T-helper 2 cell treated with Interferon-gamma antibody and Interleukin-4, amounts not matched to agents 5 μg/mL and 100 μg/mL, for 36 hours (primary cell): ENCODE results near the gene SLC22A4.

ENCODE experiments used
- DNase-seq: peaks from one replicate; pipeline ENCODE4 v3.0.0; 2021; ENCODE audit warnings: low spot score
- H3K27ac Mint-ChIP-seq: one replicate; pipeline ENCODE4 v1.8.0; 2021; ENCODE audit warnings: mild to moderate bottlenecking, mixed read lengths
- H3K27me3 Mint-ChIP-seq: one replicate; pipeline ENCODE4 v1.8.0; 2021; ENCODE audit warnings: low read depth, mixed read lengths
- H3K36me3 Mint-ChIP-seq: one replicate; pipeline ENCODE4 v1.8.0; 2021; ENCODE audit warnings: low read depth, mixed read lengths
- H3K4me1 Mint-ChIP-seq: one replicate; pipeline ENCODE4 v1.8.0; 2021; ENCODE audit warnings: low read depth, mixed read lengths
- H3K4me3 Mint-ChIP-seq: one replicate; pipeline ENCODE4 v1.8.0; 2022; ENCODE audit warnings: mild to moderate bottlenecking, moderate library complexity, mixed read lengths
- H3K9me3 Mint-ChIP-seq: one replicate; pipeline ENCODE4 v1.8.0; 2021; ENCODE audit warnings: mixed read lengths

The SLC22A4 gene

DNA sequence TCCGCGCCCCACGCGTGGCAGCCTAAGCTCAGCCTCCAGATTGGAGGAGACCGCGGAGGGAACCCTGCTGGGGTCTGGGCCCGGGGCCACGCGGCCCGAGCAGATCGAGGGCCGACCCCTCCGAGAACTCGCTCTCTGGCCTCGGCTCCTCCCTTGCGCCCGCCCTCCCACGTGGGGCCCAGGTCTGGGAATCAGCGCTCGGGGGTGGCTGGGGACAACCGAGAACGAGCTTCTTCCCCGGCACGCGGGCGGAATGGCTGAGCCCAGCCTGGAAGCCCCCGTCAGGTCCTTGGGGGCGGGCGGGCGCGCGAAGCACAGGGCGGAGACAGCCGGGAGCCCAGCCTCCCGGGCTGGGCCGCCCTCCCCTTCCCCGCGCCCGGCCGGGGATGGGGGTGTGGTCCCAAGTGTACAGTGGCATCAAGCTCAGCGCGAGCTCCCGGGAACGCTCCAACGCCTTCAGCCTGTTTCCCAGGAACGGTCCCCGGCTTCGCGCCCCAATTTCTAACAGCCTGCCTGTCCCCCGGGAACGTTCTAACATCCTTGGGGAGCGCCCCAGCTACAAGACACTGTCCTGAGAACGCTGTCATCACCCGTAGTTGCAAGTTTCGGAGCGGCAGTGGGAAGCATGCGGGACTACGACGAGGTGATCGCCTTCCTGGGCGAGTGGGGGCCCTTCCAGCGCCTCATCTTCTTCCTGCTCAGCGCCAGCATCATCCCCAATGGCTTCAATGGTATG is at the start of gene SLC22A4:
TSS of gene SLC22A4 (plus strand) at position 403 of the 736 bp plus-strand sequence. CDS start at position 626, 223 bp downstream.
- Mint-ChIP-seq H3K27ac (peak within 1 kb of the TSS; percentile 73), H3K36me3 (no peaks in the 10 kb centered on the region), H3K27me3 (no peaks in the 10 kb centered on the region), H3K4me3 (peak within 1 kb of the TSS; percentile 91), H3K4me1 (peaks cover 24% of the 10 kb centered on the region), H3K9me3 (no peaks in the 10 kb centered on the region)
- DNase-seq = peak; percentile 83

DNA sequence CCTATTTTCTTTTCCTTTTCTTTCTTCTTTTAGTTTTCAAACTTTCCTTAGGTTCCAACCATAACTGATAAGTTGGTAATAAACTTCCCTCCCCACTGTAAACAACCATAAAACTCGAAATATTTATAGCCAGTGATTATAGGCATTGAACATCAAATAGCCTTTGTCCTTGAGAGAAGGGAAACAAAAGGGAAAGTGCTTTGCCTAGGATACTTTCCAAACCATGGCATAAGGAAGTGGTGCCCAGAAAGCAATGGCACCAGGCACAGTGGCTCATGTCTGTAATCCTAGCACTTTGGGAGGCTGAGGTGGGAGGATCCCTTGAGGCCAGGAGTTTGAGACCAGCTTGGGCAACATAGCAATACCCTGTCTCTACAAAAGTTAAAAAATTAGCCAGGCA is 48.6 kb upstream of the SLC22A4 start:
- Mint-ChIP-seq H3K4me1 (no peaks in the 10 kb centered on the region), H3K36me3 (peaks cover 2% of the 10 kb centered on the region), H3K9me3 (peaks cover 25% of the 10 kb centered on the region), H3K27me3 (peaks cover 32% of the 10 kb centered on the region), H3K4me3 (no peak overlapping the region), H3K27ac (no peak overlapping the region)
- DNase-seq = no peak

DNA sequence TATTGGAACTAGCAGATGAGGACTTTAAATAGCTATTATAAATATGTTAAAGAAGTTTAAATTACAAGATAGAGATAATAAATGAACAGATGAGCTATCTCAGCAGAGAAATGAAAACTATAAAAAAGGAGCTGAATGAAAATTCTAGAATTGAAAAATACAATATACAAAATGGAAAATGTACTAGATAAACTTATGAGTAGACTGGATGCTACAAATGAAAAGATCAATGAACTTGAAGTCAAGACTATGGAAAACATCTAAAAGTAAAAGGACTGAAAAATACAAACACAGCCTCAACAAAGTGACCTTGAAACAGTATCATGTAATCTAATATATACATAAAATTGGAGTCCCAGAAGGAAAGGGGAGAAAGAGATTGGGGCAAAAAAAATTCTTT is 47.4 kb upstream of the SLC22A4 start:
- peaks cover 2% of the 10 kb centered on the region for H3K36me3 Mint-ChIP-seq
- no peak overlapping the region for H3K4me3 Mint-ChIP-seq
- peaks cover 32% of the 10 kb centered on the region for H3K27me3 Mint-ChIP-seq
- H3K9me3 Mint-ChIP-seq = peaks cover 25% of the 10 kb centered on the region
- no peaks in the 10 kb centered on the region for H3K4me1 Mint-ChIP-seq
- DNase-seq = no peak
- H3K27ac Mint-ChIP-seq = no peak overlapping the region

DNA sequence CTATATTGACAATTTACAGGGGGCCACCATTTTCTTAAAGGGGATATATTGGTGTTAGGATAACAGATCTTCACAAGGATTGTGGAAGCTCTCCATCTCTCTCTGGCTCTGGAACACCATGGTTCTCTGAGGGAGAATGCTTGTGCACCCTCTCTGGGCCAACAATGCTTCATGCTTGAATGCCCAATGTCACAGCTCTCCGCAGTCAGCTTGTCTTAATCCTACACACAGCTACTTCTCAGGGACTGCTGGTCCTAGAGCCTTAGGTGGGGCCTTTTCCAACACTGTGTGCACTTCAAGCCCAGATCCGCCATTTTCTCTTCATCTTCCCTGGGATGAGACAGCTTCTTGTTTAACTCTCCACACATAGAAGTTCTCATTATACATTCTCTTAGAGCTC is 43.6 kb upstream of the SLC22A4 start:
- Mint-ChIP-seq H3K4me3 (no peak overlapping the region), H3K36me3 (no peaks in the 10 kb centered on the region), H3K27me3 (peaks cover 19% of the 10 kb centered on the region), H3K4me1 (no peaks in the 10 kb centered on the region), H3K9me3 (peaks cover 16% of the 10 kb centered on the region), H3K27ac (no peak overlapping the region)
- no peak for DNase-seq

DNA sequence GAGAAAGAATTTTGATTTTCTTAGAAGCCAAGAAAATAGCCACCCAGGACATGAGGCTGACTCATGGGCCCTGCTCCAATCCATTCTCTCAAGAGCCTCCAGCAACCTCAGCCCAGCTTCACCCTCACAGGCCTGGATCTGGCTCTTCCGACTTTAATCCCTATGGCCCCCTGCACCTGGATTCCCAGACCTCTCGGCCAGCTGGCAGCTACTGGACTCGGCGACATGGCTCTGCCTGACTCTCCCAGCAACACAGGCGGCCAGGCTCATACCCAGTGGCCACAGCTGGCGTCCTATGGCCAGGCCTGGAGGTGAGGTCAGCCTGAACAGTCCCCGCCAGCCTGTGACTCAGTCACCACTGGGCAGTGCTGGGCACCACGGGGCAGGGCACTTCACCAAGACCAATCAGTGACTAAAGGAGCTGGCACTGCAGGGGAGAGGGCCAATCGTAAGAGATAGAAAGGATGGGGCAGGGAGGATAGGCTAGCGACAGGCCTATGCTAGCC is 42.9 kb upstream of the SLC22A4 start:
- H3K27ac Mint-ChIP-seq = no peak overlapping the region
- H3K9me3 Mint-ChIP-seq = peaks cover 9% of the 10 kb centered on the region
- H3K4me1 Mint-ChIP-seq = no peaks in the 10 kb centered on the region
- H3K4me3 Mint-ChIP-seq = no peak overlapping the region
- peaks cover 21% of the 10 kb centered on the region for H3K27me3 Mint-ChIP-seq
- no peak for DNase-seq
- H3K36me3 Mint-ChIP-seq = no peaks in the 10 kb centered on the region

DNA sequence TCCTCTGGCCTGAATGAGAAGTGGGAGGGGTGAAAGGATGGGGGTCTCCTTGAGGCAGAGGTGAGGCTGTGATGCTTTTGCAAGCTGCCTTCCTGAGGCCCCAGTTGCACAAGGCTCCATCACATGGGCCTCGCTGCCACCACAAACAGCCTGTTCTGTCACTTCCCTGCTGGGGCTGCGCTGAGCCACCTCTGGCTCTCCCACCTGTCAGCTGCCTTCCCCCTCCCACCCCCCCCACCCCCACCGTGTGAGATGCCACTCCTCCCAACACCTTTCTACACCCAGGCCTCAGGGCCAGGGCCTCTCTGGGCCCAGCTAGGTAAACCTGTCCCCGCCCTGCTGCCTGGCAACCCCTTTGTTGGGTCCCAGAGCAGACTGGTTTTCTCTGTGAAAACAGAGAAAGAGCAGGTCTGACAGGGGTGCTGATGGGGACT is 41.2 kb upstream of the SLC22A4 start:
- no peak for DNase-seq
- H3K27ac Mint-ChIP-seq = no peak overlapping the region
- no peaks in the 10 kb centered on the region for H3K9me3 Mint-ChIP-seq
- H3K4me1 Mint-ChIP-seq = no peaks in the 10 kb centered on the region
- H3K27me3 Mint-ChIP-seq = peaks cover 28% of the 10 kb centered on the region
- no peaks in the 10 kb centered on the region for H3K36me3 Mint-ChIP-seq
- H3K4me3 Mint-ChIP-seq = no peak overlapping the region

DNA sequence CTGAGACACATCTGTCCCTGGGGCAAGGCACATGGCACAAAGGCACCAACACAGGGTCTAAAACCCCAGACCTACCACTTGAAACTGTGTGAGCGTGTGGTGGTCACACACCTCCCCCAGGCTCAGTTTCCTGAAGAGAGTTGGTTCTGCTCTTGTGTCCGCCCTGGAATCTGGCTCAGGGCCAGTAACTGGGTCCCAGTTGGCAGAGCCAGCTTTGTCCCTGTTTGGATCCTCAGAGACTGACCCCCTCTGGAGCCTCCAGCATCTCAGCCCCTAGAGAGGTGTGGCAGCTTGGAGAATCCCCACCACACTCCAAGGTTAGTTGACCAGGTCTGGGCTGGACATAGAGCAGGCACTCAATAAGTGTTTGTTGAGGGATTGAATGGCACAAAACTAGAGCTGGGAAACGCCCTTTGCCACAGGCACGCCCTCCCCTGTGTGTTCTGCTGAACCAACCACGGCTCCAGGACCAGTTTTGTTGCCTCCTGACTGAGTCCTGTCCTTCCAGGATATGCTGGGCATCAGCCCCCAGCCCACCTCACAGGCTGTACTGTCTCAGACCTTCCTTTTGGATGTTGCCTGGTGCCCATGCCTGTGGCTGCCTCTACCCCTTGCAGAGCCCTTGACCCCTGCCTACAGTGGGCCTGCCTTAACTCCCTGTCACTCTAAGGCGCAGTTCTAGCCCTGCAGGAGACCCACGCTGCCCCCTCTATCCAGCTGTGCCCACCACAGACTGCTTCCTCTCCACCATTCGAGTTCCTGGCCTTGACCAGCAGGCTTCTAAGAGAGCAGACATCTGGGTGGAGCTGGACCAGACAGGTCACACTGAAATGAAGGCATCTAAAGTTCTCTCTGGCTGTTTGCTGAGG is 40.5 kb upstream of the SLC22A4 start:
- no peaks in the 10 kb centered on the region for H3K9me3 Mint-ChIP-seq
- no peak overlapping the region for H3K27ac Mint-ChIP-seq
- no peaks in the 10 kb centered on the region for H3K4me1 Mint-ChIP-seq
- H3K36me3 Mint-ChIP-seq = no peaks in the 10 kb centered on the region
- no peak for DNase-seq
- no peak overlapping the region for H3K4me3 Mint-ChIP-seq
- peaks cover 30% of the 10 kb centered on the region for H3K27me3 Mint-ChIP-seq

DNA sequence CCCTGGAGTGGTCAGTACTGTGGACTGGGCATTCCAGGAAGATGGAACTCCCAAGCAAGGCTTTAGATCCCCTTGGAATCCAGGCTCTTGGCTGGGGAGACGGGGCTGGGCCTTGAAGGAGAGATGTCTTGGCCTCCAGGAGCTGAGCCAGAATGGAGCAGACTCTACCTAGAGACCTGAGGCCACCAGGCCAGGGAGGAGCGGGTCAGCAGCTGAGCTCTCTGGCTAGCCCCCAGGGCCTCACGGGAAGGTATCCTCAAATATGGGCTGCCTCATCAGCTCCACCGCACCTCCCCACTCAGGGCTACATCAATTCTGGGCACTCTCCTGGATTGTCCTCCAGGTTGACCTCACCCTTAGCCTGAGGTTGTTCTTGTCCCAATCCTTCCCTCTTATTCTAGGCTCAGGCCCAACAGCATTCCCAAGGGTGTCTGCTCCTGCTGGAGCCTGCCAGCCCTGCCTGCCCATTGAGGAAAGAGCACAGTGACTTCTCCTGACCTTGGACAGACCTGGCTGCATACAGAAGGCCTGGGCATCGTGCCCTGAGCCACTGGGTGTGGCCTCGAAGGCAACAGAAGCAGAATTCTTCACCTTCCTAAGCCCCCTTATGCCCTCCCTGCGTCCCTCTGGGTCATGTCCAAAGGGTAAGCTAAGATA is 39.7 kb upstream of the SLC22A4 start:
- Mint-ChIP-seq H3K36me3 (no peaks in the 10 kb centered on the region), H3K27me3 (peaks cover 27% of the 10 kb centered on the region), H3K9me3 (no peaks in the 10 kb centered on the region), H3K4me3 (no peak overlapping the region), H3K27ac (no peak overlapping the region), H3K4me1 (no peaks in the 10 kb centered on the region)
- DNase-seq = no peak

DNA sequence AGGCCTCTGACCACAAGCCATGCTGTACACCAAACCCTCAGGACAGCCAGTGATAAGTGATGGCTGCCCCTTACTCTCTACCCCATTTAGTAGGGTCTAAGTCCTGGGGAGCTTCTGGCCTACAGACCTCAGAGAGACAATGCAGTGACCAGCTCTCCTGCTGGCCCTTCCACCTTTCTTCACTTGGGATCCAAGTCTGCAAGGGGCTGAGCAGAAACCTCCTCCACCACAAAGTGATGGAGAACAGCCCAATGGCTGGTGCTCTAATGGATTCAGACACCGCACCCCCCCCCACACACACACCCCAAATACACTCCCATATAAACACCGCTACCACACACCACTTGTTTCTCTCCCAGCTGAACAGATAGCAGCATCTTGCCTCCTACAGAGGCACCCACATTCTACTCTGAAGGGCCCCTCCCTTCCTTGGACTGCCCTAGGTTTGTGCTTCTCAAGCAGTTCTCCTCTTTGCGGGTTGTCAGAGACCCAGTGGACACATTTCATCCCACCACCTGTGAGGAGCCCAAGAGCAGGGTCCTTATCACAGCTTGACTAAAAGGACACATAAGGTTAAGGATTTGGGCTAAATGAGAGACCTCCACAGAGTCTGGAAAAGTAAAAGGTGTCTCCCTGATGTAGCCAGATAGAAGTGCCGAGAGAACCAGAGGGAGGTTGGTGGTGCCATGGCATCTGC is 38.0 kb upstream of the SLC22A4 start:
- no peaks in the 10 kb centered on the region for H3K9me3 Mint-ChIP-seq
- no peak for DNase-seq
- H3K4me1 Mint-ChIP-seq = peaks cover 7% of the 10 kb centered on the region
- H3K27ac Mint-ChIP-seq = no peak overlapping the region
- no peaks in the 10 kb centered on the region for H3K36me3 Mint-ChIP-seq
- no peak overlapping the region for H3K4me3 Mint-ChIP-seq
- peaks cover 23% of the 10 kb centered on the region for H3K27me3 Mint-ChIP-seq

DNA sequence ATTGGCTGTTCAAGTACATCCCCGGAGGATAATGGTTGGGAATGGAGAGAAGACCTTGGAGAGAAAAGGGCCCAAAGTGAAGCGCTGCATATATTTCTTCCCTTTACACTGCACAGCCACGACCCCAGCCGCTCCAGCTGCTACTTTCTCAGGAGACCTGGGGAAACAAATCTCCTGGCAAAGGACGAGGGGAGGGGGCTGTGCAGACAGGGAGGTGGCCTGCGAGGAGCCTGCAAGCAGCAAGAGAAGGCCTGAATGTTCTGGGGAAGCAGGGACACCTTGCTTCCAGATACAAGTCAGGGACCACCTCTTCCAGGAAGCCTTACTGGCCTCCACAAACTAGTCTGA is 37.4 kb upstream of the SLC22A4 start:
- Mint-ChIP-seq H3K9me3 (no peaks in the 10 kb centered on the region), H3K4me1 (peaks cover 7% of the 10 kb centered on the region), H3K27me3 (peaks cover 23% of the 10 kb centered on the region), H3K4me3 (no peak overlapping the region), H3K27ac (no peak overlapping the region), H3K36me3 (no peaks in the 10 kb centered on the region)
- no peak for DNase-seq

DNA sequence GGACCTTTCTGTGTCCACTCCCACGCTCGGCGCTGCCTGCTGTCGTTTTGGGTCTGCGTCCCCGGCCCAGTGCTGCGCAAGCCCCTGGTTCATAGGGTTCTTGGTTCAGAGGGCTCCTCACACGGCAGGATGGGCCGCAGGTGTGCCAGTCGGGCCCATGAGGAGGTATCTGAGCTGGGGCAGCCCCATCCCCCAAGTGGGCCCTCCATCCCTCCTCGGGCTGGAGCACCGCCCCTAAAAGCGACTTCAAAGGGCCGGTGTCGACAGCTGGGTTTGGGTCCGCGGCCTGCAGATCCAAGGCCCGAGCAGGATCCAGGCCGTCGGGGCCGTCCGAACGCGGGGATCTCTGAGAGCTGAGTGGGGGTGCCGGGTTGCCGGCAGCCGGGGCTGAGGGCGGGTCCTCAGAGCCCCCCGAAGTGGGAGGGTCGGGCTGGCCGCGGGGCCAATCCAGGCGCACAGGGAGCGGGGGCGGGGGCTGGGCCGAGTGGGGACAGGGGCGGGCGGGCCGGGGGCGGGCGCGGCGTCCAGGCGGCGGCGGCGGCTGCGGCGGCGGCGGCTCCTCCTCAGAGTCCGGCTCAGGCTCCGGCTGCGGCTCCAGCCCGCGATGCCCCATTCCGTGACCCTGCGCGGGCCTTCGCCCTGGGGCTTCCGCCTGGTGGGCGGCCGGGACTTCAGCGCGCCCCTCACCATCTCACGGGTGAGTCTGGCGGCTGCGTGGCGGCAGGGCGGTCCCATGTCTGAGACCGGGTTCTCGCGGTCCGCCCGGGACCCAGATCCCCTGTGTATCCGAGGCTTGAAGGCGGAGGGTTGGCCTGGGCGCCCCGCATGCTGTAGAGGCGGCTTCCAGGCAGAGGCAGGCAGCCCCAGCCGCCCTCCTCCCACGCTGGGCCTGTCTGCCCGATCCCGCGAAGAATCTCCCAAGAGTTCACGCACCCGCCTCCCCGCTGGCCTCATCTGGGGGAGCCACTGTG is 36.8 kb upstream of the SLC22A4 start, which contains the start of gene PDLIM4:
TSS of gene PDLIM4 (plus strand) at position 566 of the 971 bp plus-strand sequence. CDS start at position 605, 39 bp downstream.
- Mint-ChIP-seq H3K27me3 (peaks cover 23% of the 10 kb centered on the region), H3K4me1 (peaks cover 7% of the 10 kb centered on the region), H3K27ac (no peak within 1 kb of the TSS), H3K4me3 (no peak within 1 kb of the TSS), H3K9me3 (no peaks in the 10 kb centered on the region), H3K36me3 (no peaks in the 10 kb centered on the region)
- DNase-seq = no peak

DNA sequence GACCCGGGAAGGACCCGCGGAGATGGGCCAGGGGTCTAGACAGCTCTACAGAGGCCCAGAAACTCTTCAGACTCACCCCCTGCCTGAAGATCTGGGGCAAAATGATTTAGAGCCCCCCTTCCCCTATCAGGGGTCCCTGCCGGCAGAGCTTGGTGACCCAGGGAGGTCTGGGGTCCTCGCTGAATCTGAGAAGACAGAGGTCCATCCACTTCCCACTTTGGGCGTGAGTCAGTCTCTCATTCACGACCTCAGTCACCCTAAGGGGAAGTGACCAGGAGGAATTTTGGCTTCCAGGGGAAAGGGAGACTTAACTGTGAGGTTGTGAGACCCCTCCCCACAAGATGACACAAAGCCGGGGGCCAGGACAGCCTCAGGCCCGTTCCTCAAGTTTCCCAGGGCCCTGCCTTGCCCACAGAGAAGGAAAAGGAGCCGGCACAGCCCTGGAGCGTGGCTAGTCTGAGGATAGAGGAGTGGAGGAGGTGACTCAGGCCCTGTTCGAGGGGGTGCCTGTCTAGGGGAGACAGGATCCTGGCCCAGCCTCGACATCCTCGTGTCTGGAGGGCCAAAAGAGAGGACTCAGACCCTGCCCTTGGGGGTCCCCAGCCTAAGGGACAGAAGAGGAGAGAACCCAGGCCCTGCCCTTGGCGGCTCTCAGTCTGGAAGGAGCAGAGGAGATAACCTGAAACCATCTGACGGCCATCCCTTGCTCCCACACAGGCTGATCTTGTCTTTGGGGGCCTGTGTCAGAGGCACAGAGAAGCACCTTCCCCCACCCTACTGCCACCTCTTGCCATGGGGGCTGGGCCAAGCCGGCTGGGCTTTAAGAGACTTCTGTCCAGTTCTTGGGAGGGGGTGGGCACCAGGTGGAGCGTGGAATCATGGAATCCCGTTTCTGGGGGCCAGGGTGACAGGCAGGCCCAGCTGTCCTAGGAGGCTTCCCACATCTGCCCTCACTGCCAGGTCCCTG is 35.8 kb upstream of the SLC22A4 start:
- DNase-seq = no peak
- no peaks in the 10 kb centered on the region for H3K9me3 Mint-ChIP-seq
- H3K4me1 Mint-ChIP-seq = peaks cover 7% of the 10 kb centered on the region
- no peak overlapping the region for H3K27ac Mint-ChIP-seq
- no peak overlapping the region for H3K4me3 Mint-ChIP-seq
- H3K36me3 Mint-ChIP-seq = no peaks in the 10 kb centered on the region
- peaks cover 23% of the 10 kb centered on the region for H3K27me3 Mint-ChIP-seq
